Lung (tissue), 12 donors: ENCODE measurements around the gene PLXNA2. TPM values are rescaled to one million over a fixed set of nuclear protein-coding genes. Genes with fewer than 3 reads are reported as not detected.

Experiments used
- ATAC-seq: fragments of 200-7000 bp; cut with Tn5 transposase; one replicate; pipeline ENCODE4 v1.9.1; 2020; ENCODE audit warnings: moderate number of reproducible peaks; ENCODE audit not compliant: insufficient read depth, low FRiP score
- DNase-seq, 3 donors: peaks; one replicate each; pipeline ENCODE4 v3.0.0-alpha.2; 2013 to 2017
- H3K27ac ChIP-seq, 2 donors: one replicate each; pipeline ENCODE4 v1.5.1; 2013; ENCODE audit warnings: mild to moderate bottlenecking in 2 of 2, moderate library complexity in 2 of 2, control low read depth in 1 of 2, inconsistent platforms in 1 of 2, low read depth in 1 of 2, low read length in 1 of 2
- H3K27me3 ChIP-seq, 3 donors: one replicate each; pipeline ENCODE4 v1.5.1; 2013; ENCODE audit warnings: low read length in 2 of 3; ENCODE audit not compliant: control insufficient read depth in 3 of 3, insufficient read depth in 3 of 3
- H3K36me3 ChIP-seq, 4 donors: one replicate each; pipeline ENCODE4 v1.5.1; 2013; ENCODE audit warnings: low read length in 4 of 4, mild to moderate bottlenecking in 1 of 4, moderate library complexity in 1 of 4; ENCODE audit not compliant: control insufficient read depth in 4 of 4, insufficient read depth in 4 of 4
- H3K4me1 ChIP-seq, 5 donors: one replicate each; pipeline ENCODE4 v1.5.1; 2013; ENCODE audit warnings: low read length in 5 of 5, mild to moderate bottlenecking in 2 of 5, moderate library complexity in 1 of 5; ENCODE audit not compliant: control insufficient read depth in 5 of 5, insufficient read depth in 5 of 5
- H3K4me3 ChIP-seq: one replicate; pipeline ENCODE4 v1.5.1; 2013; ENCODE audit warnings: mild to moderate bottlenecking, control low read depth, moderate library complexity
- H3K9ac ChIP-seq, 2 donors: one replicate each; pipeline ENCODE4 v1.5.1; 2013; ENCODE audit warnings: low read length in 2 of 2, control low read depth in 1 of 2; ENCODE audit not compliant: insufficient read depth in 1 of 2
- H3K9me3 ChIP-seq, 4 donors: one replicate each; pipeline ENCODE4 v1.5.1; 2013; ENCODE audit warnings: low read length in 3 of 4, mild to moderate bottlenecking in 1 of 4, moderate library complexity in 1 of 4; ENCODE audit not compliant: control insufficient read depth in 4 of 4, insufficient read depth in 3 of 4
- CTCF ChIP-seq: IDR thresholded peaks from 2 replicates; pipeline ENCODE4 v1.5.1; 2012; ENCODE audit warnings: mild to moderate bottlenecking; ENCODE audit errors: control extremely low read depth, extremely low read depth
- WGBS, 2 donors: extraction: QIAGEN DNeasy Blood & Tissue Kit; methylation state at CpG; one replicate each; pipeline ENCODE4 v1.1.7; 2013; 5-methylcytosine and 5-hydroxymethylcytosine counted together
- polyA plus RNA-seq, 2 donors: library from polyadenylated mRNA; stranded (reverse); fragments of 200-250 nt; gene quantifications; one replicate each; pipeline ENCODE4 v1.2.1, GENCODE V29; 2013
- total RNA-seq, 2 donors: library from RNA; depleted of rRNA in 1 of 2; stranded (reverse); fragments of >200 nt in 1 of 2; gene quantifications; one replicate each; pipeline ENCODE4 v1.2.1, GENCODE V29; 2014 to 2021
- donor health status: control.
- donor health status: control.
- donor health status: Bipolar disorder and iron deficiency.
- donor health status: healthy.
- donor health status: DM: yes; HTN: yes; CAD: no.

PLXNA2 gene
- total and polyA plus RNA-seq, 4 donors, result 13.2 to 118 (median 32.6) TPM

GRCh38 chr1:208270651-208271141 is 26.5 kb upstream of the PLXNA2 start:
- Histone ChIP-seq H3K9ac (no peak overlapping the region), H3K4me1 (peaks cover 0 to 7% (median 0%) of the 10 kb centered on the region in 5 donors), H3K36me3 (no peaks in the 10 kb centered on the region), H3K9me3 (no peaks in the 10 kb centered on the region), H3K27me3 (peaks cover 0 to 3% (median 2%) of the 10 kb centered on the region in 3 donors), H3K4me3 (no peak overlapping the region), H3K27ac (no peak overlapping the region)
- DNase-seq (no peak), ATAC-seq (no peak)
- TF ChIP-seq CTCF, result no peak
- WGBS, 2 donors, result 60 to 87% methylated on average over 2 of the region's 2 CpGs

- no peak overlapping the region for H3K27ac ChIP-seq
- H3K9me3 ChIP-seq, result no peaks in the 10 kb centered on the region
- H3K36me3 ChIP-seq, result no peaks in the 10 kb centered on the region
- ATAC-seq, result no peak
- TF ChIP-seq CTCF, result no peak
- no peak overlapping the region for H3K4me3 ChIP-seq
- peaks cover 0 to 3% (median 2%) of the 10 kb centered on the region in 3 donors for H3K27me3 ChIP-seq
- DNase-seq, result peak in 1 of 3 donors; percentile 33
- WGBS, 2 donors, result 59 to 63% methylated on average over 6 of the region's 6 CpGs
- H3K9ac ChIP-seq, result no peak overlapping the region
- H3K4me1 ChIP-seq, result peaks cover 0 to 7% (median 3%) of the 10 kb centered on the region in 5 donors
Measured at GRCh38 chr1:208269338-208269666, 25.1 kb upstream of the PLXNA2 start.

GRCh38 chr1:208268541-208269337 is 24.6 kb upstream of the PLXNA2 start:
- Histone ChIP-seq H3K4me3 (no peak overlapping the region), H3K27me3 (peaks cover 0 to 3% (median 2%) of the 10 kb centered on the region in 3 donors), H3K27ac (no peak overlapping the region), H3K9me3 (no peaks in the 10 kb centered on the region), H3K36me3 (no peaks in the 10 kb centered on the region), H3K9ac (no peak overlapping the region), H3K4me1 (peaks cover 0 to 7% (median 3%) of the 10 kb centered on the region in 5 donors)
- WGBS, 2 donors, result 68 to 80% methylated on average over 9 of the region's 9 CpGs
- no peak for TF ChIP-seq CTCF
- ATAC-seq, result no peak
- DNase-seq, result no peak
